Measurements from ENCODE around the gene TNFRSF1B.

DNA sequence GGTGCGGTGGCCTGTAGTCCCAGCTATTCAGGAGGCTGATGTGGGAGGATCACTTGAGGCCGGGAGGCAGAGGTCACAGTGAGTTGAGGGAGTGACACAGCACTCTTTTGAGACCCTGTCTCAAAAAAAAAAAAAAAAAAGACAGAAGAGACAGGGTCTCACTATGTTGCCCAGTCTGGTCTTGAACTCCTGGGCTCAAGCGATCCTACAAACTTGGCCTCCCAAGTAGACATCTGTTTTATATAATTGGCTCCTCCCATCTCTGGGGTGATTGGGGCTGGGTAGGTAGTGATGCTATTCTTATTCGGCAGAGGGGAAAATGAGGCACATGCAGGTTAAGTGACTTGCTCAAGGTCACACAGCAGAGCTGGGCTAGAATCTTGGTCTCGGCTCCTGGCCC is 39.4 kb downstream of the TNFRSF1B start:
- TF ChIP-seq, protein P1, sequence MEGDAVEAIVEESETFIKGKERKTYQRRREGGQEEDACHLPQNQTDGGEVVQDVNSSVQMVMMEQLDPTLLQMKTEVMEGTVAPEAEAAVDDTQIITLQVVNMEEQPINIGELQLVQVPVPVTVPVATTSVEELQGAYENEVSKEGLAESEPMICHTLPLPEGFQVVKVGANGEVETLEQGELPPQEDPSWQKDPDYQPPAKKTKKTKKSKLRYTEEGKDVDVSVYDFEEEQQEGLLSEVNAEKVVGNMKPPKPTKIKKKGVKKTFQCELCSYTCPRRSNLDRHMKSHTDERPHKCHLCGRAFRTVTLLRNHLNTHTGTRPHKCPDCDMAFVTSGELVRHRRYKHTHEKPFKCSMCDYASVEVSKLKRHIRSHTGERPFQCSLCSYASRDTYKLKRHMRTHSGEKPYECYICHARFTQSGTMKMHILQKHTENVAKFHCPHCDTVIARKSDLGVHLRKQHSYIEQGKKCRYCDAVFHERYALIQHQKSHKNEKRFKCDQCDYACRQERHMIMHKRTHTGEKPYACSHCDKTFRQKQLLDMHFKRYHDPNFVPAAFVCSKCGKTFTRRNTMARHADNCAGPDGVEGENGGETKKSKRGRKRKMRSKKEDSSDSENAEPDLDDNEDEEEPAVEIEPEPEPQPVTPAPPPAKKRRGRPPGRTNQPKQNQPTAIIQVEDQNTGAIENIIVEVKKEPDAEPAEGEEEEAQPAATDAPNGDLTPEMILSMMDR (IDR thresholded peaks at IDR 0.05) = no peak
- TF ChIP-seq POLR2A (IDR thresholded peaks at IDR 0.05) = no peak
